CD4-positive, alpha-beta T cell treated with Interferon alpha-2 for 1 hour (primary cell): ENCODE data around the gene ETV7.

Experiments used
- DNase-seq, 2 donors: peaks; one replicate each; pipeline ENCODE4 v3.0.0-alpha.2; 2020 to 2022

The ETV7 gene

DNA sequence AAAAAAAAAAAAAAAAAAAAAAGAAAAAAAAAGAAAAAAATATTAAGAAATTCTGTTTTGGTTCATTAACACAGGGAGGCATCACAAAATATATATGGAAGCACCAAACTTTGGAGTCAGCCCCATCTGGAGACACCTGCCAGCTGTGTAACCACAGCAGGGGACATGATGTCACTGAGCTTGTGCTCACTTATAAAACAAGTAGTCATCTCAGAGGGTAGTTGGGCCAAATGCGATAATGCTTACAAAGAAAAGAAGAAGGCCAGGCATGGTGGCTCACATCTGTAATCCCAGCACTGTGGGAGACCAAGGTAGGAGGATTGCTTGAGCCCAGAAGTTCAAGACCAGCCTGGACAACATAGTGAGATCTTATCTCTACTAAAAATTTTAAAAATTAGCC, 49.7 kb downstream of the ETV7 start:
- DNase-seq, result no peak

DNA sequence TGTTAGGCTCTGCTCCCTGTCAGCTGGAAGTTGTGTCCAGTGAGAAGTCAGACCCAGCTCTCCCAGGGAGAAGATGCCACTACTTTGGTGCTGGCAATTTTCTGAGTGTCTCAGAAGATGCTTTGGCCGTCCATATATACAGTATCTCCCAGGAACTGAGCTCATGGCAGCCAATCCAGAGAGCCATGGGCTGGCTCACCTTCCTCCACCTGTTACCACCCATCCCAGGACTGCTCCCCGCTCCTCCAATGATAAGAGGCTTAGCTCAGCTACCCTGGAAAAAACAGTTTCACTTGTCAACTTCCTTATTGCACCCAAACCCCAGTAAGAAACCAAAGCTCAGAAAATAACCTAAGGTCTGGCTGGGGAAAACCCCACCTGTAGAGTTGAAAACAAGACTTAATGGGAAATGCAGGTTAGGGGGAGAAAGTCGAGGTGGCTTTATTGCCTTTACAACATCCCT, 50.7 kb downstream of the ETV7 start, which contains the start of gene BNIP5:
BNIP5 (minus strand) TSS at position 110 of the 463 bp plus-strand sequence. CDS start 6,198 bp downstream, outside the sequence.
- peak in 1 of 2 donors; percentile 33 for DNase-seq

DNA sequence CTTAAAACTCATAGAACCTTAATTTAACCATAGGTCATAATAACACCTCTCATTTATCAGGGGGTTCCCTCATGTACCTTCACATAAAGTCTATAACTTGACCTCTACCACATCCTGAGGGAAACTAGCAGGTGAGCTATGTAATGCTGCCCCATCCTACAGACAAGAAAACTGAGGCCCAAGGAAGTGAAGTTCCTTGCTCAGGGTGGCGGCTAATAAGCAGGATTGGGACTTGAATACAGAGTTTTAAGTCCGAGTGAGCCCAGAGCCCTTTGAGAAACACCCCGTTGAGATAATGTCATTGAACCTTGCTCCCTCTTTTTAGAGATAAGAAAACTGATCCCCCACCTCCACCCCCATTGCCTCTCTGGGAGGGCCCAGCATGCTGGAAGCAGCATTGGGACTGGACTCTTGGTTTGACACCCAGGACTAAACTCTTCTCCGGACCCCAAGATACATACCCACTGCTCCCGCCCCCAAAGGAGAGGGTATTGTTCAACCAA, 51.2 kb downstream of the ETV7 start:
- DNase-seq, result no peak

DNA sequence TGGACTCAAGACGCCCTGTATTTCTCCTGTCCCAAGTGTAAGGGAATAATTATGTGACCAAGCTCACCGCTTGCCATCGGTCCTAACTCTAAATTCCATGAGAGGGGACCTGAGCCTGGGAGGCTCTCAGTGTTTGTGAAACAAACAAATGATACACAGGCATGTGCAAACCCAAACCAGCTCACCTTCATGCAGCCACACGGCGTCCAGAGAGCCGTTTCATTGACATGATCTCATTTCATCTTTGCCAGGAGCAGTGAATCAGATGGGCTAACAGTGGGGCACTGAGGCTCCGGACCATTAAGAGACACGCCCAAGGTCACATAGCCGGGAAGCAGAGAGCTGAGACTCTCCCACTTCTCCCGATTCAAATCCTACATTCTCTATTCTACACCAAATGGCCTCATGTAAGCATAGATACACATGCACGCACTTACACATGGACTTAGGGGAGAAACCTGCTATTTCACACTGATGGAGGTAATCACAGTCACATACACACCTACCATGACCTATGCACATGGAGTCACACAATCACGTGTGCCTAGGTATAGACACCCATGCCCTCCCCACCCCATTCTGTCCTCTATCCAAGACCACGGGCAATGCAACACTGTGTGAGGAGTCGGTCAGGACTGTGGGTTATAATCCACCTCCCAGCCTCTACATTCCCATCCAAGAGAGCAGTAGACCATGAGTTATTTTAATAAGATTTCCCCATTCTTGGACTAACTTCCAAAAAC, 51.8 kb downstream of the ETV7 start:
- DNase-seq, result no peak

DNA sequence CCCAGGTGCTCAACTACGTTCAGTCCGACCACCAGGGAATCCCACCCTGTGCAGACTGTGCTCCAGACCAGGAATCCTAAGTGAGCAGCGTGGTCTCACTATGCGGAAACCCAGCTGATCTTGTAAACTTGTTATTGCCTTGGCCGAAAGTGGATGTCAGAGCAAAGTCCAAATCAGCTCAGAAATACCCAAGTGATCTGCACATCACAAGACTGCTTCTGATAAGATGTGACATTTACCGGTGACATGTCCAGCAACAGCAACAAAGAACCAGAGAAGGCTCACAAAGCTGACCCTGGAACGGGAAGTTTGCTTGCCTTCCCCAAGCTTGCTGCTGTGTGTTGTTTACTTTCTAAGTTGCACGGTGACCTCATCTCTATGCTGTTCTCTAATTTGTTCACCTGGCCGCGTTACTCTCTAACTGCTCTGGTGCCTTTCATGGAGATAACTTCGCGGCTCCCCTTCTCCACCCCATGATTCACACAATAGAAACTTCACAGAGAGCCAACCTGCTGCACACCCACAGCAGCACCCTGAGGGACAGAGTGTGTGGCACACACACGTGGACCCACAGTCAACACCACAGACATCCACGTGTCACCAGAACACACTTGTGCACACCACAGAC, 52.5 kb downstream of the ETV7 start:
- no peak for DNase-seq

DNA sequence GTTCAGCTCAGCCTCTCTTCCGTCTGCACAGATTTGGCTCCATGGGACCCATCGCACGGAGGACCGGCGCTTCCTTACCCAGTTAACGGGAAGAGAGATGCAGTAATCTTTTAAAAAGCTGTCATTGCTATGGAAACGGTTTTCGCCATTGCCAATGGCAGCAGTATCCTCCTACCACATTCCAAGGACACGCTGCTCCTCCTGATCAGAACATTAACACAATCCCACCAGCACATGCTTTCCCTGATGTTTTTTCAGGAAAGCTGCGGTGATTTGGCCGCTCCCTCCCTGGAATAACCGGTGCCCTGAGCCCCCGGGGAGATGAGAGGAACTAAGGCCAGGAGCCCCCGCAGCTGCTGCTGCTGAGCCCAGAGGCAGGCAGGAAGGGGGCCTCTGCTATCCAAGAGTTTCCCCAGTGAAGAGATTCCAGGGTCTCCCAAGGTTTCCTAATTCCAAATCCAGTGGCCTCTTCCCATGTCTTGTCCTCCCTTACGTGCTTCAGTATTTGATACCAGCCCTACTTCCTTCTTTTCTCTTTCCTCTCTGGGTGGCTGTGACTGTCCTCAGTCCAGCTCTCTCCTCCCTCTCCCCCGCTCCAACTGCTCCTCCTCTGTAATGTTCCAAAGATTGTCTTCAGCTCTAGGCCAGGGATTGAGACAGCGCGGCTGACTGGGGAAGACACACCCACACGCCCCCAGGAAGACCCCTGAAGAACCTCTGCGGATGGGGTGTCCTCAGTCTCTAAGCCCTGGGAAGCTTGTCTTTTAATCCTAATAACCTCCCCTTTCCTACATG, 53.3 kb downstream of the ETV7 start:
- no peak for DNase-seq

DNA sequence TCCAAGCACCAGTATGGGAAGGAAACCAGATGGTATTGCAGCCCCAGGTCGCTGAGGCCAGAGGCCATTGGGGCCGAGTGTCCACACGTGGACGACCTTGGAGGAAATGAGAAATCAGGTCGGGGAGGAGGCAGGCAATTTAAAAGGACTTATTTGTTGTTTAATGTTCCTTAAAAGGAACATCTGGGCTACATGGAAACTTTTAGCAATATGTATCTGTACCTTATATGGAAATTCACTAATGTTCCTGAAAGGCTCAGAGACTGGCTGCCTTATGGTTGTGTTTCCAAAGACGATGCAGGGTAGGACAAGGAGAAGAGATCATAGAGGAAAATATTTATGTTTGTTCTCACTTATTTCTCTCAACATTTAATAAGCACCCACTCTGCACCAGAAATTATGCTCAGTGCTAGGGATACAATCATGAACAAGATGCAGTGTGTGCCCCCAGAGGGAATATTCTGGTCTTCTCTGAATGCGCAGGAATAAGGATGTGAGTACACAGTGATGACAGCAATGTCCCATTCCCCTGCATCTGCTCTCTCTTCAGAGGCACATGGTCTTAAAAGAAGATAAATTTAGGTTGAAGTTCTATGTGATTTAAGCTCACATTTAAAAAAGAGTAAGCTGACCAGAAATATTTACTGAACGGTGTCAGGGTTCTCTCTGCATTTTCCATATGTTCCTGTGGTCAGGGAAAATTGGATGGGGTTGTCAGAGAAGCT, 54.1 kb downstream of the ETV7 start:
- DNase-seq, result no peak

DNA sequence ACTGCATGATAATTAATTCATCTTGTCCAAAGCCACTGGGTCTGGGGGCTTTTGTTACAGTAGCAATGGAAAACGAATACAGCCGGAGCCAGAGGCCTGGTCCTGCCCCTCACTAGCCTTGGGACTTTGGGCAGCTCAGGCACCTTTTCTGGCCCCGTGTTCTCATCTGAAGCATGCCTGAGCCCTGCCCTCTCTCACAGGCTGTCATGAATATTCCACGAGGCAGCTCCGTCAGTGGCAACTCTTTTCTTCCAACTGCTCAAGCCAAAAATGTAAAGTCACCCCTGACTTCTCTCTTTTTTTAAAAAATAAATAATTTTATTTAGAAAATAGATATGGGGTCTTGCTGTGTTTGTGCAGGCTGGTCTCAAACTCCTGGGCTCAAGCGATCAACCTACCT, 56.1 kb downstream of the ETV7 start:
- no peak for DNase-seq

DNA sequence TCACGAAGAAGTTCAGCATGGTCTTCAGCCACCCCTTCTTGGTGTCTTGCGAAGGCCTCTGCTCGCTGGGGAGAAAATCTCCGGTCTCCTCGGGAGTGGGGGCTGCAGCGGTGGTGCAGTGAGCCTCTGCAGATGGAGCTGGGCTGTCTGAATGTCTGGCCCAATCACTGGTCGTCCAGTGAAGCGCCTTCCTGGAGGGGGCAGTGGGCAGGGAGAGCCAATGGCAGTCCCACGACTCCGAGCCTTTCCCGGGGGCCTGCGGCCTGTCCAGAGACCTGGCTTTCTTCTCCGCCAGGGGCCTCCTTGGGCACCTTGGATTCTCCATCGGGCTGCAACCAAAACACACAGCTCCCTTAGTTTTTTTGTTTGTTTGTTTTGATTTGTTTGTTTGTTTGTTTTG, 57.1 kb downstream of the ETV7 start:
- no peak for DNase-seq

DNA sequence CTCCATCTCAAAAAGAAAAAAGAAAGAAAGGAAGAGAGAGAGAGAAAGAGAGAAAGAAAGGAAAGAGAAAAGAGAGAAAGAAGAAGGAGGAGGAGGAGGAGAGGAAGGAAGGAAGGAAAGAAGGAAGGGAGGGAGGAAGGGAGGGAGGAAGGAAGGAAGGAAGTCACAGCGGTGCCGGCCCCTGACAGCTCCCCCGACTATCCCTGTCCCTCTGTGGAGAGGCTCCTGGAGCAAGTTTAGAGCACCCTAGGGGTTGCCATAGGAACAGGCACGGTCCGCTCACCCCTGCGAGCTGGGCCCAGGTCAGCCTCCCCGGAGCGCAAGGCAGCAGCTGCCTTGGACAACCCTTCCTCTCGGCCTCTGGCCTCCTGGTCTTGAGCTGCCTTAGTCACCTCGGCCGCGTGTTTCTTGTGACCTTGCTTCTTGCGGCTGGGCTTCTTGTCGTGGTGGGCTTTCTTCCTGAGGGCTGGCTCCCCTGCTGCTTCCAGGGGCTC, 57.6 kb downstream of the ETV7 start:
- DNase-seq, result no peak

DNA sequence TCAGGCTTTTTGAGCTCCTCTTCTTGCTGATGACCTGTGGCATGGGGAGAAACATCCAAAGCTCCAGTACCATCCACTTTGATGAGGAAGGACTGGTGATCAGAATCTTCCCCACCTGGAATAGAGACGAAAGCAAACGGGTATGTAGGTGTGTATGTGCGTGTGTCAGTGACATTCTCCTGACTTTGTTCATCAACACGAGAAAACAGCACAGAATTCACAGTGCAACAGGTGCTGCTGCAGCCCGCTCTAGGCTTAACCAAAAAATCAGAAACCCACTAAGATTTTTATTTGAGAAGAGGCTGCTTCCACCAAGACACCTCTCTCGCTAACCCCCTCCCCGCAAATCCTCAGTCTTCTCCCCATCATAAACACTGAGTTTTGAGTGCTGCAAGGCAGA, 58.9 kb downstream of the ETV7 start:
- no peak for DNase-seq

DNA sequence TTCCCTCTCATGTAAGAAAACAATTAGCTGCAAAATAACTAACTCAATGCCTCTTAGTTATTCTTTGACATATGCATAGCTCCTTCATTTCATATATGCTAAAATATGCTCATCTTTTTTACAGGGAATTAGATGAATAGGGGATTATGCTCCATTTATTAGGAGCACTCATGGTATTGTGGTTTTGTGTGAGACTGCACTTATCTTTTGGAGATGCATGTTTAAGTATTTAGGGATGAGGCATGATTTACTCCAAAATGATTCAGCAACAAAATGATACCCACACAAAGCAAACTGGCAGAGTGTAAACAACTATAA, 59.6 kb downstream of the ETV7 start:
- DNase-seq, result no peak

DNA sequence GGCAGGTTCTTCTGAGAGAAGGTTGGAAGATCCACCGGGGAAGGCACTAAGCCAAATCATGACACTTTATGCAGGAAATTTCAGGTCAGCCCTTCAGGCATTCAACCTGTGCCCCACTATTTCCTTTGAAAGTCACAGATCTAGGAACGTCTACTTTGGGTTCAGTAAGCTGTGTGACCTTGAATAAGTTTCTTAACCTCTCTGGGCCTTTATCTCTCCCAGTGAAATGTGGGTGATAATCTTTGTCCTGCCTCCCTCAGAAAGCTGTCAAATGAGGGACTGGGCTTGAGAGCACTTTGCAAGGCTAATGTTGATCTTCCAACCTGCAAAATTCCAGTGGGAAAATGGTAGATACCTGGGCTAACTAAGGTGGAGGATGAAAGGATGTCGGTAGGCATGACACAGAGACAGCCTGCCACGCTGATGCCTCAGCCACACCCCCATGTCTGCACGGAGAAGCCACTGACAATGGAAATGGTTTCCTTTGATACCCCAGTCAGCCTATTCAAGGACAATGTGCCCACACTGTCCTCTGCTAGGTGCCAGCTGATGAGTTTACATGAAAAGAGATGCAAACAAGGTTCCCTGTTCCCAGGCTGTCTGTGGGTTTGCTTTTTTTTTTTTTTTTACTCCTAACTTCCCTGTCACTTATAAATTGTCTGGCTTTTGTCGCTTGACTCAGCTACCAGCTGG, 60.1 kb downstream of the ETV7 start:
- no peak for DNase-seq

DNA sequence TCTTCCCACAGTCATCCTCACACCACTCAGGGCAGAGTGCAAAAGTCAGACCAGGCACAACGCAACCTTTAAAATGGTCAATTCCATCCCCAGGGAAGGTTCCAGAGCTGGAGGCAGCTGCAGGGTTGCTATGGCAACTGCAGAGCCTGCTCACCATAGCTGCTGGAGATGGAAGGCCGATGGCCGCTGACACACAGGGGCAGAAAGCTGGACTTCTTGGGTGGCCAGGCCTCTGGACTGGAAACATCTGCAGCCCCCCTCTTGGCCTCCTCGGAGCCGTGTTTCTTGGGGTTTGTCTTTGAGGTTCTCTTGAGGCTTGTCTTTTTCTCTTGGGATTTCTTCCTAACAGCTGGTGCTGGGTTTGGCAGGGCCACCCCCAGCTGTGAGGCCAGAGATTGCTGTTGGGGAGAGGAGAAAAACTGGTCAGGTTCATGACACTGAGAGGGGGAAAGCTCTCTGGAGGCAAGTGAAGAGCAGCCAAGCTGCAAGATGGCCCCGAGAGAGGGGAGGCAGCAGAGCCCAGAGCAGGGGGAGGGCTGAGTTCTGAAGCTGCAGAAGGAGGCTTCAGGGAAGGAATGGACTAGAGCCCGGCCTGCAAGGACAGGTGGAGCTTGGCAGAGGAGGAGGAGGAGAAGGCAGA, 61.0 kb downstream of the ETV7 start:
- no peak for DNase-seq

DNA sequence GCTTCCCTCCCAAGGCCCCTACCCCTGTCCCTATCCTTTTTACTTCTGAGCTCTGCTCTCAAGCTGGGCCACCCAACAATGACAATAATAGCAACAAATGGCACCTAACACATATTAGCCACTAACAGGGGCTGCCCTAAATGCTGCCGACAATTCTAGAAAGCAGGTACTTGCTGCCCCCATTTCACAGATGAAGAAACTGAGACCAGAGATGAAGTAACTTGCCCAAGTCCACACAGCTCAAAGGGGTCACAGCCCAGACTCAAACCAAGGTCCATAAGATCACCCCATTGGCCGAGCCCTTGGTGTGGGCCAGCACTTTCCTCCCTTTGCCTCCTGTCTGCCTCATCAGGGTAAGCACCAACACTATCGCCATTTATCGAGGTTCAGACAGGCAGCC, 62.8 kb downstream of the ETV7 start:
- no peak for DNase-seq

DNA sequence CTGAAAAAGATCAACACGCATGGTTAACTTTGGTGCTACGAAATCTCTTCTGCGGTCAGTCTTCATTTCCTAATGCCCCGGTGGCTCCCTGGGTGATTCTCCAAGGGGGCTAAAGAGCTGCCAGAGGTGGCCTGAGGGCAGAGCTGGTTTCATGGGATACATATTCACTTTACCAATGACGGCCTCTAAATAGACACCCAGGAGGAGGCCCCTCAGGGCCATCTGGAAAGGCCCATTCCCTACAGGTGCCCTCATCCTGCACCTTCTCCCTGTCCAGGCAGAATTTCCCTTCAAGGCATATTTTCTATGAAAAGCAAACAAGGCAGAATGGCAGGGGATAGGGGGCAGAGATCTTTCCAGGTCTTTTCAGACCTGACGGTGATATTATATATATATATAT, 63.3 kb downstream of the ETV7 start:
- no peak for DNase-seq

DNA sequence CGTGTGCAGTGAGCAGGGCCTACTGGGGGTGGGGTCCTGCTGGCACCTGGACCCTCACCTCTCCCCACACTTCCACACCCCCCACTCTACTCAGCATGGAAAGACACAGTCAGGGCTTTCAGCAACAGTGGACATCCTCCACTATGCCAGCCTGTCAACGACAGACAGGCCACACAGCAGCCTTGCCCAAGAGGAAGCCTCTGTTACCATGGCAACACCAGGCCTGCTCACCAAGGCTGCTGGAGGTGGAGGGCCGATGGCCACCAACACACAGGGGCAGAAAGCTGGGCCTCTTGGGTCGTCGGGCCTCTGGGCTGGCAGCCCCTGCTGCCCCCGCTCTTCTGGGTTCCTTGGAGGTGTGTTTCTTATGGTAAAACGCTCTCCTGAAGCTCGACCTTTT, 64.4 kb downstream of the ETV7 start:
- no peak for DNase-seq

DNA sequence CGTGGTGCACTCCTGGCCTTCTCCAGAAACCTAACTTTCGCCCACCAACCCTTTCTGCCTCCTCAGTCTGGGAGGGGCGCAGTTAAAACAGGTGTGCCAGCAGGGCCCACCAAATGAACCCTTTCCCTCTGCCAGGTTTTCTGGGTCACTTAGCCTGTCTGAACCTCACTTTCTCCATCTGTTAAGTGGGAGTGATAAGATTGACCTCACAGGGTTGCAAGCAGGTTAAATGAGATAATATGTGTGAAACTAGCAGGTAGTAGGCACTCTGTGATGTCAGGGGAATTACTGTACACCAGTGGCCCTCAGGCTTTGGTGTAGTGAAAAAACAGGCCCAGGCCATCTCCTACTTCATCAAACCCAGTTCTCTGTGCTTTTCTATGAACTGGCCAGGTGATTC, 64.9 kb downstream of the ETV7 start:
- DNase-seq, result no peak

DNA sequence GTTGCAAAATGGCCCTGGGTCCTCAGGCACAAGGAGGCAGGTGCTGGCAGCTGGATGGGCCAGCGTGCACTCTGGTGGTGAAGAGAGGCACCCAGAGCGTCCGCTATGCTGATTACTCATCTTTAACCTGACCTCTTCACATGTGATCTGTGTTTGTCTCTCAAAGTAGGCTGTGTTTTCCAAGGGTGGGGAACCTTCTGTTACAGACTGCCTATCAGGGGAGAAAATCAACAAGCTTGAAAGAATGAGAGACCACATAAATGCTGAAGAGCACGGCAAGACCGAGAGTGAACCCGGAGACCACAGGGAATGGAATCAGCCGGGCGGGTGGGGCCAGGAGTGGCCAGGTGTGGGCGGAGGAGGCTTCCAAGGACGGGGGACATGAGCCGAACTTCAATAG, 67.0 kb downstream of the ETV7 start:
- DNase-seq, result no peak

DNA sequence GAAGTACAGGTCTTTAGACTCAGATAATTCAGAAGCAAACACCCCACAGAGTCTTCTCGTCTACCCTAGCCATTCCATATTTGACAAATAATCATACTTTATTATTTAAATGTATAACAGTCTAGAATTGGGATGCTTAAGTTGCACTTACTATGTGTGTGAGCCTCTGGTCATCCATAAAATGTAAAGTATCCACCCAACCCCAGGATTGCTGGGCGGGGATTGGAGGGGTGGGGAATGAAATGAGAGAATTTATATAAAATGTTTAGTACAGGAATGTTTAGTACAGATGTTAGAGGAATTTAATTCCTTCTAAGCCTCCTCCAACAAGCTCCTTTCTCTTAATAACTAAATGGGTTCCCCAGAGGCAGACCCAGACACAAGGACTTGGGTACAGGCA, 67.6 kb downstream of the ETV7 start:
- DNase-seq, result no peak

DNA sequence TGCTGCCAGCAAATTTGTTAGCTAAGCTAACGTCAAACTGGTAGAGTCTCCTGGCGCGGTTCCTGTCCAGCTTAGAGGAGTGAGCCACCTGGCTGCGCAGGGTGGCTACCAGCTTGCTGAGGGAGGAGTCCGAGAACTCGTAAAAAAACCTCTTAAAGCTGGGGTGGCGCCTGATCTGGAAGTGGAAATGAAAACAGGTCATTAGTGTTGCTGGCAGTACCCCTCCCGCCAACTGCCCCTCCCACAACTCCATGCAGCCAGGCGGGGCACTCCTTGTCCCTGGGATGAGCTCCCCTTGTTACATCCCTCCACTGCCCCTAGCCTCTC, 68.1 kb downstream of the ETV7 start:
- no peak for DNase-seq
